ENCODE data around the gene TPGS2.
"Not testable (repeated sequence)": the region's sequence is repeated elsewhere in the genome, so short reads cannot be mapped to it uniquely, and the experiment has no call there.

Gene TPGS2

GRCh38 chr18:36775396-36775795 lies 53.4 kb downstream of the TPGS2 start:
- no peak for DNase-seq (ENCODE audit: low read depth)

- DNase-seq (ENCODE audit: low read depth), result no peak
Observed at GRCh38 chr18:36772241-36772723, 56.5 kb downstream of the TPGS2 start.

GRCh38 chr18:36771245-36771644 lies 57.6 kb downstream of the TPGS2 start:
- no peak for DNase-seq (ENCODE audit: low read depth)

- DNase-seq (ENCODE audit: low read depth), result no peak
Observed at GRCh38 chr18:36770315-36770946, 58.4 kb downstream of the TPGS2 start.

- no peak for DNase-seq (ENCODE audit: low read depth)
Observed at GRCh38 chr18:36769611-36770314, 59.0 kb downstream of the TPGS2 start.

- DNase-seq (ENCODE audit: low read depth), result no peak
Observed at GRCh38 chr18:36769172-36769571, 59.6 kb downstream of the TPGS2 start.

GRCh38 chr18:36766836-36767235 lies 62.0 kb downstream of the TPGS2 start:
- no peak for DNase-seq (ENCODE audit: low read depth)

GRCh38 chr18:36762965-36763364 lies 65.8 kb downstream of the TPGS2 start:
- not testable (repeated sequence) for DNase-seq (ENCODE audit: low read depth)

- DNase-seq (ENCODE audit: low read depth), result no peak
Observed at GRCh38 chr18:36762074-36762473, 66.7 kb downstream of the TPGS2 start.

- no peak for DNase-seq (ENCODE audit: low read depth)
Observed at GRCh38 chr18:36761186-36761698, 67.6 kb downstream of the TPGS2 start.

GRCh38 chr18:36760598-36760997 lies 68.2 kb downstream of the TPGS2 start:
- no peak for DNase-seq (ENCODE audit: low read depth)

- no peak for DNase-seq (ENCODE audit: low read depth)
Observed at GRCh38 chr18:36759167-36759776, 69.5 kb downstream of the TPGS2 start.

GRCh38 chr18:36758623-36759022 lies 70.2 kb downstream of the TPGS2 start:
- DNase-seq (ENCODE audit: low read depth), result no peak

GRCh38 chr18:36757991-36758390 lies 70.8 kb downstream of the TPGS2 start:
- no peak for DNase-seq (ENCODE audit: low read depth)

- no peak for DNase-seq (ENCODE audit: low read depth)
Observed at GRCh38 chr18:36757081-36757480, 71.7 kb downstream of the TPGS2 start.

- no peak for DNase-seq (ENCODE audit: low read depth)
Observed at GRCh38 chr18:36756242-36756641, 72.6 kb downstream of the TPGS2 start.

- no peak for DNase-seq (ENCODE audit: low read depth)
Observed at GRCh38 chr18:36752929-36753865, 75.6 kb downstream of the TPGS2 start.

GRCh38 chr18:36745219-36745975 lies 83.4 kb downstream of the TPGS2 start:
- no peak for DNase-seq (ENCODE audit: low read depth)

GRCh38 chr18:36744261-36744876 lies 84.4 kb downstream of the TPGS2 start:
- no peak for DNase-seq (ENCODE audit: low read depth)

Measured in activated T-cell treated with anti-CD3 and anti-CD28 coated beads for 1 hour (primary cell).